ENCODE measurements around the gene DLG2. TPM values are rescaled to one million over a fixed set of nuclear protein-coding genes. Genes with fewer than 3 reads are reported as not detected.

Gene DLG2
- total and polyA plus RNA-seq, 9 of the 15 experiments (the other 6 are each of a cell fraction or from before 2014, with no cell fraction given), result 0.52 to 1.6 (median 0.95) TPM

DNA sequence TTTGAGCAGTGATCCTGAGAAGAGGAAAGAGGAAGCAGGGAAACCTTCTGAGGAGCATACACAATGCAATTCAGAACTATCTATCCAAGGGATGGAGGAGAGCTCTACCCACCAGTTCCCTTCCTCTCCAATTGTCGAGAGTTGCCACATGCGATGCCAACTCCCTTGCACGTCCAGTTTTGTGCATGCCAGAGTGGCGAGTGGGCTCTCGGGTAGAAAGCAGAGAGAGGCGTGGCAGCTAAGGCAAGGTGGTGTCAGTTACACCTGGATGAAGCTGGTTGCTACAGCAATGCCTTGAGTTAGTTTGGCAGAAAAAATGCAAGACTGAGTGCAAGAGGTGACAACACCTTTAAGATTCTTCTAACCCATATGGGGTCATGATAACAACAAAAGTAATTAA is 1920.6 kb downstream of the DLG2 start (continued):
- TF ChIP-seq, protein P1, sequence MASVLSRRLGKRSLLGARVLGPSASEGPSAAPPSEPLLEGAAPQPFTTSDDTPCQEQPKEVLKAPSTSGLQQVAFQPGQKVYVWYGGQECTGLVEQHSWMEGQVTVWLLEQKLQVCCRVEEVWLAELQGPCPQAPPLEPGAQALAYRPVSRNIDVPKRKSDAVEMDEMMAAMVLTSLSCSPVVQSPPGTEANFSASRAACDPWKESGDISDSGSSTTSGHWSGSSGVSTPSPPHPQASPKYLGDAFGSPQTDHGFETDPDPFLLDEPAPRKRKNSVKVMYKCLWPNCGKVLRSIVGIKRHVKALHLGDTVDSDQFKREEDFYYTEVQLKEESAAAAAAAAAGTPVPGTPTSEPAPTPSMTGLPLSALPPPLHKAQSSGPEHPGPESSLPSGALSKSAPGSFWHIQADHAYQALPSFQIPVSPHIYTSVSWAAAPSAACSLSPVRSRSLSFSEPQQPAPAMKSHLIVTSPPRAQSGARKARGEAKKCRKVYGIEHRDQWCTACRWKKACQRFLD (CRISPR knock-in tag; IDR thresholded peaks at IDR 0.05), result no peak
- TF ChIP-seq RFX5 (IDR thresholded peaks at IDR 0.05; ENCODE audit: low read depth, low read length) (no peak), STAT5B (CRISPR knock-in tag; IDR thresholded peaks at IDR 0.05) (no peak), SNIP1 (IDR thresholded peaks at IDR 0.05; ENCODE audit: low read depth) (no peak), ZNF696 (CRISPR knock-in tag; conservative IDR thresholded peaks at IDR 0.05) (no peak)
- TF ChIP-seq, protein P2, sequence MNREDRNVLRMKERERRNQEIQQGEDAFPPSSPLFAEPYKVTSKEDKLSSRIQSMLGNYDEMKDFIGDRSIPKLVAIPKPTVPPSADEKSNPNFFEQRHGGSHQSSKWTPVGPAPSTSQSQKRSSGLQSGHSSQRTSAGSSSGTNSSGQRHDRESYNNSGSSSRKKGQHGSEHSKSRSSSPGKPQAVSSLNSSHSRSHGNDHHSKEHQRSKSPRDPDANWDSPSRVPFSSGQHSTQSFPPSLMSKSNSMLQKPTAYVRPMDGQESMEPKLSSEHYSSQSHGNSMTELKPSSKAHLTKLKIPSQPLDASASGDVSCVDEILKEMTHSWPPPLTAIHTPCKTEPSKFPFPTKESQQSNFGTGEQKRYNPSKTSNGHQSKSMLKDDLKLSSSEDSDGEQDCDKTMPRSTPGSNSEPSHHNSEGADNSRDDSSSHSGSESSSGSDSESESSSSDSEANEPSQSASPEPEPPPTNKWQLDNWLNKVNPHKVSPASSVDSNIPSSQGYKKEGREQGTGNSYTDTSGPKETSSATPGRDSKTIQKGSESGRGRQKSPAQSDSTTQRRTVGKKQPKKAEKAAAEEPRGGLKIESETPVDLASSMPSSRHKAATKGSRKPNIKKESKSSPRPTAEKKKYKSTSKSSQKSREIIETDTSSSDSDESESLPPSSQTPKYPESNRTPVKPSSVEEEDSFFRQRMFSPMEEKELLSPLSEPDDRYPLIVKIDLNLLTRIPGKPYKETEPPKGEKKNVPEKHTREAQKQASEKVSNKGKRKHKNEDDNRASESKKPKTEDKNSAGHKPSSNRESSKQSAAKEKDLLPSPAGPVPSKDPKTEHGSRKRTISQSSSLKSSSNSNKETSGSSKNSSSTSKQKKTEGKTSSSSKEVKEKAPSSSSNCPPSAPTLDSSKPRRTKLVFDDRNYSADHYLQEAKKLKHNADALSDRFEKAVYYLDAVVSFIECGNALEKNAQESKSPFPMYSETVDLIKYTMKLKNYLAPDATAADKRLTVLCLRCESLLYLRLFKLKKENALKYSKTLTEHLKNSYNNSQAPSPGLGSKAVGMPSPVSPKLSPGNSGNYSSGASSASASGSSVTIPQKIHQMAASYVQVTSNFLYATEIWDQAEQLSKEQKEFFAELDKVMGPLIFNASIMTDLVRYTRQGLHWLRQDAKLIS (CRISPR knock-in tag; IDR thresholded peaks at IDR 0.05), result no peak
- TF ChIP-seq, protein P3, sequence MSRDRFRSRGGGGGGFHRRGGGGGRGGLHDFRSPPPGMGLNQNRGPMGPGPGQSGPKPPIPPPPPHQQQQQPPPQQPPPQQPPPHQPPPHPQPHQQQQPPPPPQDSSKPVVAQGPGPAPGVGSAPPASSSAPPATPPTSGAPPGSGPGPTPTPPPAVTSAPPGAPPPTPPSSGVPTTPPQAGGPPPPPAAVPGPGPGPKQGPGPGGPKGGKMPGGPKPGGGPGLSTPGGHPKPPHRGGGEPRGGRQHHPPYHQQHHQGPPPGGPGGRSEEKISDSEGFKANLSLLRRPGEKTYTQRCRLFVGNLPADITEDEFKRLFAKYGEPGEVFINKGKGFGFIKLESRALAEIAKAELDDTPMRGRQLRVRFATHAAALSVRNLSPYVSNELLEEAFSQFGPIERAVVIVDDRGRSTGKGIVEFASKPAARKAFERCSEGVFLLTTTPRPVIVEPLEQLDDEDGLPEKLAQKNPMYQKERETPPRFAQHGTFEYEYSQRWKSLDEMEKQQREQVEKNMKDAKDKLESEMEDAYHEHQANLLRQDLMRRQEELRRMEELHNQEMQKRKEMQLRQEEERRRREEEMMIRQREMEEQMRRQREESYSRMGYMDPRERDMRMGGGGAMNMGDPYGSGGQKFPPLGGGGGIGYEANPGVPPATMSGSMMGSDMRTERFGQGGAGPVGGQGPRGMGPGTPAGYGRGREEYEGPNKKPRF (IDR thresholded peaks at IDR 0.05; ENCODE audit: low read depth, low read length), result no peak

Measured in K562 (cell line).